ENCODE data around the gene B4GALNT2. TPM values are rescaled to one million over a fixed set of nuclear protein-coding genes. Genes with fewer than 3 reads are reported as not detected.
"Not testable (repeated sequence)": the region's sequence is repeated elsewhere in the genome, so short reads cannot be mapped to it uniquely, and the experiment has no call there.

Gene B4GALNT2
- total and polyA plus RNA-seq, 2 donors (not counting 3 experiments of a cell fraction or from before 2014, with no cell fraction given), result 0.11 TPM; not detected in 1

DNA sequence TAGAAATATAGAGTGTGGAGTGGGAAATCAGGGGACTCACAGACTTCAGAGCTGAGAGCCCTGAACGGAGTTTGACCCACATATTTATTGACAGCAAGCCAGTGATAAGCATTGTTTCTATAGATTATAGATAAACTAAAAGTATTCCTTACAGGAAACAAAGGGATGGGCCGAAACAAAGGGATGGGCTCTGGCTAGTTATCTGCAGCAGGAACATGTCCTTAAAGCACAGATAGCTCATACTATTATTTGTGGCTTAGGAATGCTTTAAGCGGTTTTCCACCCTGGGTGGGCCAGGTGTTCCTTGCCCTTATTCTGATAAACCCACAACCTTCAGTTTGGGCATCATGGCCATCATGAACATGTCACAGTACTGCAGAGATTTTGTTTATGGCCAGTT, 38.1 kb downstream of the B4GALNT2 start:
- H3K27ac ChIP-seq (ENCODE audit: insufficient read depth, low read depth, low read length); H3K4me1 ChIP-seq (ENCODE audit: control insufficient read depth, extremely low read depth, insufficient read depth, low read length); FAIRE-seq; H4K20me1 ChIP-seq (replicated peaks; ENCODE audit: control insufficient read depth, extremely low read depth, insufficient read depth, low read length); H3K4me2 ChIP-seq (ENCODE audit: insufficient read depth, low read length); H3K9me3 ChIP-seq (replicated peaks; ENCODE audit: control insufficient read depth, insufficient read depth, low read length); BruUV-seq (replicated peaks); dilution Hi-C loops (cut with MboI; ENCODE audit: extremely low pct_ligation_motif_present, low sequenced_read_pairs); H3K4me3 ChIP-seq (replicated peaks in 1 of 3; ENCODE audit: insufficient read depth in 1 of 3, low read depth in 1 of 3, low read length in 3 of 3); H3K9ac ChIP-seq (replicated peaks; ENCODE audit: extremely low read depth, insufficient read depth, low read length); DNase-seq (ENCODE audit: low read depth, low spot score); H2AFZ ChIP-seq (ENCODE audit: low read depth, low read length); POLR2A ChIA-PET; H3K9me1 ChIP-seq (replicated peaks; ENCODE audit: control insufficient read depth, extremely low read depth, insufficient read depth, low read length); intact Hi-C loops (cut with micrococcal nuclease); H3K79me2 ChIP-seq (ENCODE audit: control insufficient read depth, insufficient read depth, low read length); H3K36me3 ChIP-seq (ENCODE audit: control insufficient read depth in 2 of 2, extremely low read depth in 1 of 2, insufficient read depth in 2 of 2, low read length in 2 of 2): not testable (repeated sequence)
- CTCF ChIA-PET, result interaction anchor here (1.0 to 1.3 kb wide), 3 partner anchors 9 to 56 kb away, joined by 3 to 7 read pairs (median 4); no protein-coding TSS in a partner anchor
- H3K27me3 ChIP-seq (ENCODE audit: control insufficient read depth in 2 of 2, insufficient read depth in 2 of 2, low read length in 2 of 2), result peaks cover 14 to 15% of the 10 kb centered on the region in 2 experiments

DNA sequence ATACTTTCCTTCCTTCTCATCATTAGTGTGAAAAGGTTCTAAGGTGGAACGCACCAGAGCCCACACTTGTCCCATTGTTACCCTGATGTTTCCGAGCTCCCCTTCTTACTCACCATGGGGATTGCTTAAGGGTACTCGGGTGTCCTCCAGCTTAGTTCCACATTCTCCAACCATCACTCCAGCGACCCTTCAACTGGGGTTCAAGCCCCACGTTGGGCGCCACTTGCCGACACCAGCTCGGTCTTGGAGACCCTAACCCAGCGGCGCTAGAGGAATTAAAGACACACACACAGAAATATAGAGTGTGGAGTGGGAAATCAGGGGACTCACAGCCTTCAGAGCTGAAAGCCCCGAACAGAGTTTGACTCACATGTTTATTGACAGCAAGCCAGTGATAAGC, 43.4 kb downstream of the B4GALNT2 start:
- POLR2A ChIA-PET; H2AFZ ChIP-seq (ENCODE audit: low read depth, low read length); CTCF ChIA-PET; intact Hi-C loops (cut with micrococcal nuclease); BruUV-seq (replicated peaks); dilution Hi-C loops (cut with MboI; ENCODE audit: extremely low pct_ligation_motif_present, low sequenced_read_pairs); H3K9ac ChIP-seq (replicated peaks; ENCODE audit: extremely low read depth, insufficient read depth, low read length); H3K36me3 ChIP-seq (ENCODE audit: control insufficient read depth in 2 of 2, extremely low read depth in 1 of 2, insufficient read depth in 2 of 2, low read length in 2 of 2); H4K20me1 ChIP-seq (replicated peaks; ENCODE audit: control insufficient read depth, extremely low read depth, insufficient read depth, low read length); H3K27ac ChIP-seq (ENCODE audit: insufficient read depth, low read depth, low read length); H3K4me3 ChIP-seq (replicated peaks in 1 of 3; ENCODE audit: insufficient read depth in 1 of 3, low read depth in 1 of 3, low read length in 3 of 3); H3K27me3 ChIP-seq (ENCODE audit: control insufficient read depth in 2 of 2, insufficient read depth in 2 of 2, low read length in 2 of 2); H3K9me3 ChIP-seq (replicated peaks; ENCODE audit: control insufficient read depth, insufficient read depth, low read length); FAIRE-seq; H3K4me1 ChIP-seq (ENCODE audit: control insufficient read depth, extremely low read depth, insufficient read depth, low read length); H3K79me2 ChIP-seq (ENCODE audit: control insufficient read depth, insufficient read depth, low read length); H3K9me1 ChIP-seq (replicated peaks; ENCODE audit: control insufficient read depth, extremely low read depth, insufficient read depth, low read length); DNase-seq (ENCODE audit: low read depth, low spot score); H3K4me2 ChIP-seq (ENCODE audit: insufficient read depth, low read length): not testable (repeated sequence)

Measured in endothelial cell of umbilical vein (primary cell).